ENCODE results near the gene GPR158.

Gene GPR158

DNA sequence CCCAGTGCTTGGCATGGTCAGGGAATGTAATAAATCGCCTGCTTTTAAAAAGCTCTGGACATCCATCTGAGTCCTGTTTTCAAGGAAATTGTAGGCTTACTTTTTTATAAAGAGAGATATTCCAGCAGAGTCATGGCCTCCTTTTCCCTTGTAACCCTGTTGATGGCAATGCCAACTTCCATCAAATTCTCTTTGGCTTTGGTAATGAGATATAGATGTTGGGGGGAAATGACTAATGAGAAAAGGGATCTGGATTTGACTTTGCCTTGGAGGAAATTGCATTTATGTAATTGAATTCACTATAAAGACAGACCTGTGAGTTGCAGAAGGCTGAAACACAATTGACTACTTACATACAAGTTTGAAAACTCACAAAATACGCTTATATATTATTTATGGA lies 347.5 kb downstream of the GPR158 start:
- no peak for ATAC-seq

DNA sequence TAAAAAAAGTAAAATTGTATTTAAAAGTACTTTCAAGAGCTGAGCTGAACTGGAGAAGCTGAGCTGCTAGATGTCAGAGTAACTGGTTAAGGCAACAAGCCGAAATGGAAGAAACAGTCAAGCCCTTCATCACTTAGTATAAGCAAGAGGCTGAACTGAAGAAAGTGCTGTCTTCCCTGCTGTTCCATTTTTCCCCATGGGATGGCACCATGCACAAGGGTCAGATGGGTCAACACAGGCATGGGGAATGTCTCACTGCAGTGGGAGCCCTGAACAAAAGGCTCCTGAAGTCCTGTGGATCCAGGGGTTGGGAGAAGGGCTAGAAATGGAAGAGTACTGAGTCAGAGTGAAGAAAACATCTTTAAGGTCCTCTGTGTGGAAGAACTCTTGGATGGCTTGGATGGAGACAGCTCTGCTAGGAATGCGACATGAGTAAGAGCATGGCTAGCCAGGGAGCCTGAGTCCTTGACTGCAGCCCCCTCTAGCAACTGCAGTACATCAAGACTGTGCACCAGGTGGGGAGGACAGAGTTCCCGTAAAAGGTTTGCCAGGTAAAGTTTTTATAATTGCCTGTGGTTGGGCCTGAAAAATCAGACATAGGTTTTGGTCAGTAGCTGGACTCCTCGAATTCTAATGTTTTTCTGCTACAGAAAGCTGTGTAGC lies 348.3 kb downstream of the GPR158 start:
- no peak for ATAC-seq
- Mint-ChIP-seq H3K4me3 (no peak overlapping the region), H3K4me1 (no peaks in the 10 kb centered on the region), H3K27me3 (no peaks in the 10 kb centered on the region), H3K27ac (no peak overlapping the region), H3K9me3 (peaks cover 6% of the 10 kb centered on the region in 2 donors)
- DNase-seq: no peak

More for the DNA sequence above, 347.5 kb downstream of the GPR158 start:
- H3K9me3 Mint-ChIP-seq: peaks cover 6% of the 10 kb centered on the region in 2 donors
- H3K27ac Mint-ChIP-seq: no peak overlapping the region
- no peaks in the 10 kb centered on the region for H3K27me3 Mint-ChIP-seq
- DNase-seq: no peak
- H3K4me1 Mint-ChIP-seq: no peaks in the 10 kb centered on the region
- no peak overlapping the region for H3K4me3 Mint-ChIP-seq

DNA sequence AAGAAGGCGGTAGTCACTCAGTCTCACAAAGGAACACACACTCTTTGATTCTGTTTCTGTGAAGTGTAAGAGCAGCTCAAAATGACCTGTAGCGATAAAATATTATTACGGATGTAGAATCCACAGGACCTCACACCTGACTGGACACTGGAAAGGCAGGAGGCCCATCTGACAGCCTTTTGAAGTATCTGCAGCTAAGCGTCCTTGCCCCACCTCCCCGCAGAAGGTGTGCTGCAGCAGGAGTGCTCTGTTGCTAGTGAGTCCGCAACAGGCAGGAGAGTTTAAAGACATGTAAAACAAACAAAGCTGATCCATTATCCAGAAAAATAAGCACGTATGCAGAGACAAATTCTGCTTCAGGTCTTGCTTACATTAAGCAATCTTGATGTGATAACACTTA lies 355.5 kb downstream of the GPR158 start:
- Mint-ChIP-seq H3K9me3 (no peaks in the 10 kb centered on the region), H3K27ac (no peak overlapping the region), H3K4me3 (no peak overlapping the region), H3K4me1 (no peaks in the 10 kb centered on the region), H3K27me3 (no peaks in the 10 kb centered on the region)
- ATAC-seq (no peak), DNase-seq (no peak)

DNA sequence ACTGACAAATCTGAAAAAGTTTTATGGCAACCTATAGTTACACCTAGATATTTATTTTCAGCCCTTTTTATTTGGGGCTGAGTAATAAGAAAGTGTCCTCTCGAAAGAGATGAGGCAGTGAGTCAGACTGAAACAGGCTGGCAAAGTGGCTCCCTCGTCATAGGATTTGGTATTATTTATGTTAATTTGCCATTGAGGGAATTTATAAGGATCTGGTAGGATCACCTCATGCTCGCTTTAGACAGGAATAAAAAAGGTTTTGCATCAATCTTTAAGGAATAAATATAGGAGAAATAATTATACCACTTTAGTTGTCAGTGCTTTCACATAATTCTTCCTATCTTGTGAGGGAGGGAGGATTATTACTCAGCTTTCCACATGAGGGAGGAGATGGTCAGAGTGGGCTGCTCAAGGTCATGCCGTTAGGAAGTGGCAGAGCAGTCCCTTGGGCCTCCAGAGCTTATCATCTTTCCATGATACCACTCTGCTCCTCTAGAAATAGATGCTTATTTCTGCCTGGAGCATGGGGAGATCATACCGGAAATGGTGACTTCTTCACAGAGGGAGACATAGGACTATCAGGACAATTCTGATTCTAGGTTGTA lies 356.8 kb downstream of the GPR158 start:
- Mint-ChIP-seq H3K4me3 (no peak overlapping the region), H3K4me1 (no peaks in the 10 kb centered on the region)
- no peak for ATAC-seq

DNA sequence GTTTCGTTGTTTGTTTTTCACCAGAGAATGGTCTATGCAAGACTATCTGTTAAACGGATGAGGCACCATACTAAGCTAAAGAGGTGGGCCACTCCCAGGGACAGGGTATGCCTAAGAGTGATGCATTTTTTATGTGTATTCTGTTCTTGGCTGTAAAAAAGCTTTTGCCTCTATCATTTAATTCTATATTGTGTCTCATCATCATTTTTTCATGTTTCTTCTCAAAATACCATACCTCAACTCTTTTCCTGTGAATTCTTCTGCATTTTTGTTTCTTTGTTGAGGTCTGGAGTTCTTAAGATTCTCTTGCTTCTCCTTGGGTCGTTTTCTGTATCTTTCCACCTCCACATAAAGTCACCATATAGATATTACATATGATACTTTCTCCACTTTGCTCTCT lies 357.4 kb downstream of the GPR158 start:
- no peak overlapping the region for H3K27ac Mint-ChIP-seq
- no peaks in the 10 kb centered on the region for H3K27me3 Mint-ChIP-seq
- no peak overlapping the region for H3K4me3 Mint-ChIP-seq
- DNase-seq (no peak), ATAC-seq (no peak)
- no peaks in the 10 kb centered on the region for H3K4me1 Mint-ChIP-seq
- H3K9me3 Mint-ChIP-seq: no peaks in the 10 kb centered on the region

More for the DNA sequence above, 356.8 kb downstream of the GPR158 start:
- no peak overlapping the region for H3K27ac Mint-ChIP-seq
- DNase-seq: no peak
- no peaks in the 10 kb centered on the region for H3K9me3 Mint-ChIP-seq
- no peaks in the 10 kb centered on the region for H3K27me3 Mint-ChIP-seq

DNA sequence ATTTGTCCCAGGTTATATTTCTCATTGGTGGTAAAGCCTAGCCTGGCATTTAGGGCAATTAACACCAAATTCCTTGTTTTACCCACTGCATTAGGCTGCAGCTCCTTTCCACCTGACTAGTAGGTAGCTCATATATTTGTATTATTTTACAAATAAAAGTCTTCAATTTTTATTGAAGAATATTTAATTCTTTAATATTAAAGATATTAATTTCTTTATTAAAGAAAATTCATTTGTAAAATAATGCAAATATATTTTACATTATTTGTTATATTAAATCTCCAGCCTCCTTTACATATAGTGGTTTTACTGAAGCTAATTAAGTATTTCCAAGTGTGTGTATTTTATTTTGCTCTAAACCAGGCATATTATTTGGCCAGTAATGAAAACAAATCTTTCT lies 361.2 kb downstream of the GPR158 start:
- Mint-ChIP-seq H3K4me3 (no peak overlapping the region), H3K4me1 (no peaks in the 10 kb centered on the region), H3K27me3 (no peaks in the 10 kb centered on the region), H3K27ac (no peak overlapping the region), H3K9me3 (no peaks in the 10 kb centered on the region)
- ATAC-seq (no peak), DNase-seq (no peak)

DNA sequence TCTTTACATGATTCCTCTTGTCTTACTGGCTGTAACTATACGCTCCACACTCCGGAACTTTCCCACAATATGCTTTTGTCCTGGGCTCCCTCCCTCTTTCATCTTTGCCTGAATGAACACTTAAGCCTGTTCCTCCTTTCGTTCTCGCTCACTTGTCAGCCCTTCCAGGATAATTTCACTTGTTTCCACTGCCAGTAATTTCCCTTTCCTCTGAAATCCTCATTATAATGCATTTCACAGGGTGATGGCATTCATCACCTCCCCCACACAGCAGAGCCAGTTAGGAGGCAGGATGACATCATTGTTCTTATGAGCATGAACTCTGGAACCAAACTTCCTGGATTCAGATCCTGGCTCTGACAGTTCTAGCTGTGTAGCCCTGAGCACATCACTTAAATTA lies 372.6 kb downstream of the GPR158 start:
- Mint-ChIP-seq H3K4me3 (no peak overlapping the region), H3K27ac (no peak overlapping the region), H3K9me3 (peaks cover 0 to 3% of the 10 kb centered on the region in 2 donors), H3K27me3 (no peaks in the 10 kb centered on the region), H3K4me1 (no peaks in the 10 kb centered on the region)
- DNase-seq: no peak
- ATAC-seq: no peak

DNA sequence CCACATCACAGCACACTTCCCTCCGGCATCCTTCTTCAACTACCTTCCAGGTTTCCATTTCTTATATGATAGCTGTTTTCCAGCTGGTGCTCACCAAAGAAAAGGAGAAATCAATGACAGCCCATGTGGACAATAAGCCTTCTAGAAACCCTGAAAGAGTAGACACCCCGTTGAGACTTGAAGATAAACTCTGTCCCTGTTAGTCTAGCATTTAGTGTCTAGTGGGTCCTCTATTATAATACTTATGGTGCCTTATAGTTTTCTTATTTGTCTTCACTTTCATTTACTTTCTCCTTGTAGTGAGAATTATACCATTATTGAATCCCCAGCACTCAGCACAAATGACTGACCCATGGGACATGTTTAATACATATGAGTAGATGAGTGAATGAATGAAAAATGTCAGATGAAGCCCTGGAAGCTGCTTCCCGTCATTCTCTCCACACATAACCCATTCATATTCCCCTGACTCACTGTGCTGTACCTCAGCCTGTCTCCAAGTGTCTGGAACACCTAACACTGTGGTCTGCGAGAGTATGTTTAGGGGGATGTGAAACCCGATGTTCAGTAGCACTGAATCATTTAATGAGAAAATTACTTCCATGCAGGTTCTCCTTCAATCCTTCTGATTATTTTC lies 377.6 kb downstream of the GPR158 start:
- no peak for DNase-seq
- no peak for ATAC-seq
- H3K4me1 Mint-ChIP-seq: no peaks in the 10 kb centered on the region
- H3K27ac Mint-ChIP-seq: no peak overlapping the region
- H3K27me3 Mint-ChIP-seq: no peaks in the 10 kb centered on the region
- peaks cover 0 to 3% of the 10 kb centered on the region in 2 donors for H3K9me3 Mint-ChIP-seq
- no peak overlapping the region for H3K4me3 Mint-ChIP-seq

DNA sequence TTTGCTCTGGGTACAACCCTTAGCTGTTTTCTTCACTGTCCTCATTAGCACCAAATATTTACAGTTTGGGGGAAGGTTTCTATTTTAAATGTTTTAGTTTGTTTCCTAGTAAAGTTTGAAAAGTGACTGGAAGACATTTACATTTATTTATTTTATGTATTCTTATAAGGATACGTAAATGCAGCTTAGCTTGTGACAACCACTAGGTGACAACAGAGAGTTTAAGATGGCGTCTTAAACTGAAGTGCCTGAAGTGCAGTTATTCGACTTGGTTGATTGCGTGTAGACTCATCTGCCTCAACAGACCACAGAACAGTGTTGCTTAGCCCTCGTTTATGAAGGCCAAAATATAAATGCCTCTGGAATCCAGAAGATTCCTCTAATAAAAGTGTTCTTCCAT lies 381.1 kb downstream of the GPR158 start:
- no peak overlapping the region for H3K4me3 Mint-ChIP-seq
- H3K27ac Mint-ChIP-seq: no peak overlapping the region
- H3K9me3 Mint-ChIP-seq: peaks cover 0 to 2% of the 10 kb centered on the region in 2 donors
- no peaks in the 10 kb centered on the region for H3K4me1 Mint-ChIP-seq
- no peak for DNase-seq
- no peak for ATAC-seq
- H3K27me3 Mint-ChIP-seq: no peaks in the 10 kb centered on the region

DNA sequence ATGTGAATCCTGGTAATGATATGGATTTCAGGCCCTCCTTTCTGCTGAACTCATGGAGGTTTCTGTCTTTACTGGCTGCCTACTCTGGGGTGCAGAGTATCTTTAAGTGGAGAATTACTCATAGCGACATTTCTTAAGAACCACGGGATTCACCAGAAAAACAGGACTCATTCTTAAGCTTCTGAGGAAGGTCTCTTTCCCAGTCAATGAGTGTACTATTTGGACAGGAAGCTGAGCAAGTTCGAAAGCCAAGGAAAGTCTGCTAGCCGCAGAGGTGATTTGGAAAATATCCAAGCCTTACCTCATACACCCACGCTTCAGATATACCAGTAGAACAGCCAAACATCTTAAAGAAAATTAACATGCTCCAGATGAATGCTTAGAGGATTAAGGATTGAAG lies 381.7 kb downstream of the GPR158 start:
- ATAC-seq: no peak

DNA sequence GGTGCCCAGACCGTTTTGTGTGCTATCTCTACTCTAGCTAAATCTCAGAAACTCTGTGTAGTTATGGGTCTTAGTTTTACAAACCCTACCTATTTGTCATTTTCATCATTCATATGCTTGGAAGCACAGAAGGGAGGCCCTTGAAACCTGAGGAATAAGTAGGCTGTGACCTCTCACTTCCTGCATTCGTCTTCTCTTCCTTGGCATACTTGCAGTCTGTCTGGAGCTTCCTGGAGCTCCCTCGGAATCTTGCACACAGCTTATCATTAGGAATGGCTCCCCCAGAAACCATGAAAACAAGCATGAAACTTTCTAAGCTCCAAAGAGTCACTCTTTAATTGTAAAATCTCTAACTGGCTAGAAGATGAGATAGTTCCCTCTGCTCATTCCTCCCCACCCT lies 382.3 kb downstream of the GPR158 start:
- DNase-seq: no peak
- no peak for ATAC-seq

More for the DNA sequence above, 381.7 kb downstream of the GPR158 start:
- H3K4me3 Mint-ChIP-seq: no peak overlapping the region
- H3K9me3 Mint-ChIP-seq: no peaks in the 10 kb centered on the region
- DNase-seq: no peak
- no peak overlapping the region for H3K27ac Mint-ChIP-seq
- no peaks in the 10 kb centered on the region for H3K27me3 Mint-ChIP-seq
- H3K4me1 Mint-ChIP-seq: no peaks in the 10 kb centered on the region

DNA sequence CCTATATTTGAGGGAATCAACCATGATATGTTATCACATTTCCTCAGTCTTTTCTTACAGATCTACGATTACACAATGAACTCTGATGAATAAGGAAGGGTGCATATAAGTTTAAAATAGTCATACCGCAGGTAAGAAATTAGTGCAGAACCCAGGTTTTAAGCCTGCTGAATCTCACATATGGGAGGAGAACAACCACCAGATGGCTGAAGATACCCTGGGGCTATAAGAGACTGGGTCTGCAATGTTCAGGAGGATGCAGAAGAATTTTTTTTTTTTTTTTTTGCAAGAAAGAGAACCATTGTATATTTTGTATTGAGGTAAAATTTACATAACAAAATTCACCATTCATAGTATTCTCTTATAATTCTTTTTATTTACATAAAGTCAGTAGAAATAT lies 387.0 kb downstream of the GPR158 start:
- DNase-seq (no peak), ATAC-seq (no peak)
- no peaks in the 10 kb centered on the region for H3K4me1 Mint-ChIP-seq
- H3K27me3 Mint-ChIP-seq: no peaks in the 10 kb centered on the region
- H3K9me3 Mint-ChIP-seq: peaks cover 0 to 10% of the 10 kb centered on the region in 2 donors
- H3K27ac Mint-ChIP-seq: no peak overlapping the region
- H3K4me3 Mint-ChIP-seq: no peak overlapping the region

More for the DNA sequence above, 382.3 kb downstream of the GPR158 start:
- Mint-ChIP-seq H3K27ac (no peak overlapping the region), H3K4me3 (no peak overlapping the region), H3K27me3 (no peaks in the 10 kb centered on the region), H3K9me3 (no peaks in the 10 kb centered on the region), H3K4me1 (no peaks in the 10 kb centered on the region)

DNA sequence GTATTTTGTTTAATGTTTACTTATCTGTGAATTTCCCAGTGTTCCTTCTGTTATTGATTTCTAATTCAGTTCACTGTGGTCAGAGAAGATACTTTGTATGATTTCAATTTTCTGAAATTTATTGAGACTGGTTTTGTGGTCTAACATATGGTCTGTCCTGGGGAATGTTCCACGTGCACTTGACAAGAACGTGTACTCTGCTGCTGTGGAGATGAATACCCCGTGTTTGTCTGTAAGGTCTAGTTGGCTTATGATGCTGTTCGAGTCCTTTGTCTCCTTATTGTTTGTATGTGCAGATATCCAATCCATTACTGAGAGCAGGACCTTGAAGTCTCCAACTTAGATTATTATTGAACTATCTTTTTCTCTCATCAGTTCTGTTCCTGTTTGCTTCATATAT lies 387.7 kb downstream of the GPR158 start:
- Mint-ChIP-seq H3K9me3 (peaks cover 0 to 10% of the 10 kb centered on the region in 2 donors), H3K27ac (no peak overlapping the region), H3K27me3 (no peaks in the 10 kb centered on the region), H3K4me1 (no peaks in the 10 kb centered on the region), H3K4me3 (no peak overlapping the region)
- DNase-seq (no peak), ATAC-seq (no peak)

DNA sequence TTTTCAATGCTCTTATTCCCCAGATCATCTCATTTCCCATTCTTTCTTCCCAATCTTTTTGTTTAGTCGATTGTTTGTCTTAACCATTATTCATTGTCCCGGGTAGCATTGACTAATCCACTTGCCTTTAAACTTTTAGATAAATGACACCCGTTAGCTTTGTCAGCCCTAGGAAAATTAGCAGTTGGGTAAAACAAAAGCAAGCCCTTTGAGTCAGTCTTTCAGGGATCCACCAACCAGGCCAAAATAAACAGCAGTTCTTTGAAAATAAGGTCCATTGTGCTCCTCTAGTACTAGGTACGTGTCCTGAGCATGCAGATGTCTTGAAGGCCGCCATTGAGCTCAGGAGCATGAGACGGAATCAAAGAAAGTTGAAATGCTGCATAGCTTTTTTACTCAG lies 389.6 kb downstream of the GPR158 start:
- no peaks in the 10 kb centered on the region for H3K27me3 Mint-ChIP-seq
- DNase-seq: no peak
- no peak overlapping the region for H3K4me3 Mint-ChIP-seq
- peaks cover 0 to 17% of the 10 kb centered on the region in 2 donors for H3K9me3 Mint-ChIP-seq
- H3K27ac Mint-ChIP-seq: no peak overlapping the region
- H3K4me1 Mint-ChIP-seq: no peaks in the 10 kb centered on the region
- ATAC-seq: no peak

DNA sequence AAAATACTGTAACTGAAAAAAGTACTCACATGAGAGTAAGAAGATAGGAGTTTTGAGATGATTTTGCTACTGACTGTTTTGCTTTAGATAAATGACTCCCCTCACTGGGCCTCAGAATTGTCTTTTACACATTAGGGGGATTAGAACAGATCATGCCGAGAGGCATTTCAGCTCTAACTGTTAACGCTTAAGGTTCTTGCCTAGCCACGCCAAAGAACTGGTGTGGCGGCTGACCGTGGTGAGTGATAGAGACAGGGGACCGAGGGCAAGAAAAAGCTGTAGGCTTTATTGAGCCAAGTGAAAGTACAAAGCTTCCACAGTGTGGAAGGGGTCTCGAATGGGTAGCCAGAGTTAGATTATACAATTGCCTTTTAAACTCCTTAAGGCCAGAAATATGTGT lies 390.8 kb downstream of the GPR158 start:
- ATAC-seq (no peak), DNase-seq (no peak)
- Mint-ChIP-seq H3K9me3 (peaks cover 0 to 17% of the 10 kb centered on the region in 2 donors), H3K27me3 (no peaks in the 10 kb centered on the region), H3K4me3 (no peak overlapping the region), H3K4me1 (no peaks in the 10 kb centered on the region), H3K27ac (no peak overlapping the region)

DNA sequence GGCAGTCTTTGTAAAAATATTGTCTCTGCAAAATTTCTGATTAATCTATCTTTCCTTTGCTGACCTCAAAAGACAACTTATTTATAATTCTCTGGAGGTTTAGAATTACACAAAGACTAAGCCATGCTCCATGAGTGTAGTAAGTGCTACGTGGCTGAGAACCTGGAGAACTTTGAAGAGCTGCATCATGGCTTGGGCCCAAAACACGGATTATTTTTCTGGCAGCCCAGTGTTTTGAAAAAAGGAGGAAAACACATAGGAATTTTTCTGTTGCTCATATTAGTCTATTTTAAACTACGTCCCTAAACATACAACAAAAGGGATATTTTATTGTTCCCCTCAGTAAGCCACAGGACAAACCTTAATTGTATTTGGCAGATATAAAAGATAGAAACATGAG lies 398.5 kb downstream of the GPR158 start:
- Mint-ChIP-seq H3K27me3 (no peaks in the 10 kb centered on the region), H3K27ac (no peak overlapping the region), H3K4me3 (no peak overlapping the region), H3K9me3 (peaks cover 0 to 2% of the 10 kb centered on the region in 2 donors), H3K4me1 (no peaks in the 10 kb centered on the region)
- DNase-seq (no peak), ATAC-seq (no peak)
